ENCODE measurements around the gene GFRAL. TPM values are rescaled to one million over a fixed set of nuclear protein-coding genes. Genes with fewer than 3 reads are reported as not detected.

GFRAL gene
- total and polyA plus RNA-seq, 2 donors (not counting 3 experiments of a cell fraction or from before 2014, with no cell fraction given), result not detected

DNA sequence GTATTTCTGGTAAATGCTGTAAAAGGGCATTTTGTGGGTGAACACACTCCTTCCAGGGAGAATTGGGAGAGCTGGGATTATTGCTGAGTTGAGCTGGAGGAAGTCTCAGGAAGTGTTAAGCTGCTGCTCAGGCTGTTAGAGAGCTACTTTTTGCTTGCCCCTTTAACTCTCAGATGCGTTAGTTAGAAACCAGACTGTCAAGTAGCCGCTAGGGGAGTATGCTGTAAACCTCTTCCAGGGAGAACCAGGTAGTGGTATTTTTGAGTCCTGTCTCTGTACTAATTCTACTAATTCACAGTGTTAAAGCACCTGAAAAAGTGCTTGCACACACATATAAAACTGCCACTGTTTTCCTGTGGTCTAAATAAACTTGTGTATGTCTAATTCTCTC lies 6.6 kb upstream of the GFRAL start:
- Histone ChIP-seq H2AFZ (ENCODE audit: low read depth, low read length) (no peak overlapping the region), H3K9ac (replicated peaks; ENCODE audit: extremely low read depth, insufficient read depth, low read length) (no peak overlapping the region), H3K4me2 (ENCODE audit: insufficient read depth, low read length) (no peak overlapping the region), H3K27ac (ENCODE audit: insufficient read depth, low read depth, low read length) (no peak overlapping the region), H3K36me3 (ENCODE audit: control insufficient read depth in 2 of 2, extremely low read depth in 1 of 2, insufficient read depth in 2 of 2, low read length in 2 of 2) (no peaks in the 10 kb centered on the region), H4K20me1 (replicated peaks; ENCODE audit: control insufficient read depth, extremely low read depth, insufficient read depth, low read length) (no peaks in the 10 kb centered on the region), H3K4me3 (replicated peaks in 1 of 3; ENCODE audit: insufficient read depth in 1 of 3, low read depth in 1 of 3, low read length in 3 of 3) (no peak overlapping the region), H3K27me3 (ENCODE audit: control insufficient read depth in 2 of 2, insufficient read depth in 2 of 2, low read length in 2 of 2) (no peaks in the 10 kb centered on the region), H3K9me3 (replicated peaks; ENCODE audit: control insufficient read depth, insufficient read depth, low read length) (no peaks in the 10 kb centered on the region), H3K4me1 (ENCODE audit: control insufficient read depth, extremely low read depth, insufficient read depth, low read length) (no peaks in the 10 kb centered on the region), H3K9me1 (replicated peaks; ENCODE audit: control insufficient read depth, extremely low read depth, insufficient read depth, low read length) (no peaks in the 10 kb centered on the region), H3K79me2 (ENCODE audit: control insufficient read depth, insufficient read depth, low read length) (no peaks in the 10 kb centered on the region)
- dilution Hi-C loops (cut with MboI; ENCODE audit: extremely low pct_ligation_motif_present, low sequenced_read_pairs) (no loop called here), intact Hi-C loops (cut with micrococcal nuclease) (no loop called here)
- DNase-seq (ENCODE audit: low read depth, low spot score), result no peak
- BruUV-seq (replicated peaks), result no TSS peak
- ChIA-PET CTCF (interaction anchor here (1.0 to 1.2 kb wide), 2 partner anchors 11 to 44 kb away, joined by 3 to 5 read pairs; no protein-coding TSS in a partner anchor), POLR2A (no interaction called here)
- no peak for FAIRE-seq
- TF ChIP-seq FOS (IDR thresholded peaks at IDR 0.05; ENCODE audit: borderline replicate concordance, insufficient read depth, low read length), result no peak
- no peak for TF ChIP-seq JUN (IDR thresholded peaks at IDR 0.05; ENCODE audit: borderline replicate concordance, insufficient read depth, insufficient read length, low read depth)
- TF ChIP-seq POLR2AphosphoS5 (IDR thresholded peaks at IDR 0.05; ENCODE audit: insufficient read depth, low read depth, low read length), result no peak
- no peak for TF ChIP-seq EZH2 (IDR thresholded peaks at IDR 0.05; ENCODE audit: borderline replicate concordance, low read depth, low read length, severe bottlenecking)
- TF ChIP-seq, protein P1, sequence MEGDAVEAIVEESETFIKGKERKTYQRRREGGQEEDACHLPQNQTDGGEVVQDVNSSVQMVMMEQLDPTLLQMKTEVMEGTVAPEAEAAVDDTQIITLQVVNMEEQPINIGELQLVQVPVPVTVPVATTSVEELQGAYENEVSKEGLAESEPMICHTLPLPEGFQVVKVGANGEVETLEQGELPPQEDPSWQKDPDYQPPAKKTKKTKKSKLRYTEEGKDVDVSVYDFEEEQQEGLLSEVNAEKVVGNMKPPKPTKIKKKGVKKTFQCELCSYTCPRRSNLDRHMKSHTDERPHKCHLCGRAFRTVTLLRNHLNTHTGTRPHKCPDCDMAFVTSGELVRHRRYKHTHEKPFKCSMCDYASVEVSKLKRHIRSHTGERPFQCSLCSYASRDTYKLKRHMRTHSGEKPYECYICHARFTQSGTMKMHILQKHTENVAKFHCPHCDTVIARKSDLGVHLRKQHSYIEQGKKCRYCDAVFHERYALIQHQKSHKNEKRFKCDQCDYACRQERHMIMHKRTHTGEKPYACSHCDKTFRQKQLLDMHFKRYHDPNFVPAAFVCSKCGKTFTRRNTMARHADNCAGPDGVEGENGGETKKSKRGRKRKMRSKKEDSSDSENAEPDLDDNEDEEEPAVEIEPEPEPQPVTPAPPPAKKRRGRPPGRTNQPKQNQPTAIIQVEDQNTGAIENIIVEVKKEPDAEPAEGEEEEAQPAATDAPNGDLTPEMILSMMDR (IDR thresholded peaks at IDR 0.05; ENCODE audit: extremely low read depth in 1 of 2, insufficient read depth in 1 of 2, low read depth in 1 of 2, low read length in 2 of 2), result no peak

DNA sequence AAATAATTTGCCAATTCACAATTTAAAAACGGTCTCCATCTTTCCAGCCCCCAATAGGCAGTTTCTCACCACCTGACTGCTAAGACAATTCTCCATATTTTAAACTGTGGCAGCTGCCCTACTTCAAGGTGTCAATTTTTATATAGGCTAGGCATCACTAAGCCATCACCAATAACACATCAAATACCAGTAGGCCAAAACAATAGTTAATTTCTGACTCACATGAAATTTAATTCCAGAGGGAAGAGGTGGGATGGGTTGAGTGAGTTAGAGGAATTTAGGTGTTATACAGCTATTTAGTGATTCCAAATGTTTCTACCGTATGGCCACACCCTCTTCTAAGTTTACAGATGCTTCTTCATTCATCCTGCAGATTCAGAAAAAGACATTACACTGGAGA lies 49.9 kb downstream of the GFRAL start:
- BruUV-seq (replicated peaks), result no TSS peak
- ChIA-PET POLR2A (no interaction called here), CTCF (interaction anchor here (1.4 kb wide), 1 partner anchor 8 kb away, joined by 3 read pairs; no protein-coding TSS in a partner anchor)
- H3K27me3 ChIP-seq (ENCODE audit: control insufficient read depth in 2 of 2, insufficient read depth in 2 of 2, low read length in 2 of 2), result no peaks in the 10 kb centered on the region
- dilution Hi-C loops (cut with MboI; ENCODE audit: extremely low pct_ligation_motif_present, low sequenced_read_pairs) (no loop called here), intact Hi-C loops (cut with micrococcal nuclease) (no loop called here)
- H3K4me3 ChIP-seq (replicated peaks in 1 of 3; ENCODE audit: insufficient read depth in 1 of 3, low read depth in 1 of 3, low read length in 3 of 3), result no peak overlapping the region
- no peak for DNase-seq (ENCODE audit: low read depth, low spot score)
- no peak overlapping the region for H3K27ac ChIP-seq (ENCODE audit: insufficient read depth, low read depth, low read length)
- TF ChIP-seq, protein P1 (IDR thresholded peaks at IDR 0.05; ENCODE audit: extremely low read depth in 1 of 2, insufficient read depth in 1 of 2, low read depth in 1 of 2, low read length in 2 of 2), result no peak
- TF ChIP-seq FOS (IDR thresholded peaks at IDR 0.05; ENCODE audit: borderline replicate concordance, insufficient read depth, low read length) (no peak), POLR2A (IDR thresholded peaks at IDR 0.05; ENCODE audit: low read depth, low read length) (no peak), POLR2AphosphoS5 (IDR thresholded peaks at IDR 0.05; ENCODE audit: insufficient read depth, low read depth, low read length) (no peak), JUN (IDR thresholded peaks at IDR 0.05; ENCODE audit: borderline replicate concordance, insufficient read depth, insufficient read length, low read depth) (no peak), MYC (IDR thresholded peaks at IDR 0.05; ENCODE audit: low read depth, low read length) (no peak), GATA2 (IDR thresholded peaks at IDR 0.05; ENCODE audit: insufficient read depth, insufficient read length, low read depth, low read length) (no peak)
- TF ChIP-seq, protein P2, sequence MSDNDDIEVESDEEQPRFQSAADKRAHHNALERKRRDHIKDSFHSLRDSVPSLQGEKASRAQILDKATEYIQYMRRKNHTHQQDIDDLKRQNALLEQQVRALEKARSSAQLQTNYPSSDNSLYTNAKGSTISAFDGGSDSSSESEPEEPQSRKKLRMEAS (IDR thresholded peaks at IDR 0.05; ENCODE audit: insufficient read depth, insufficient read length), result no peak
- no peak overlapping the region for H2AFZ ChIP-seq (ENCODE audit: low read depth, low read length)
- no peak overlapping the region for H3K9ac ChIP-seq (replicated peaks; ENCODE audit: extremely low read depth, insufficient read depth, low read length)
- H3K9me1 ChIP-seq (replicated peaks; ENCODE audit: control insufficient read depth, extremely low read depth, insufficient read depth, low read length), result no peaks in the 10 kb centered on the region
- no peak overlapping the region for H3K4me2 ChIP-seq (ENCODE audit: insufficient read depth, low read length)
- H3K79me2 ChIP-seq (ENCODE audit: control insufficient read depth, insufficient read depth, low read length), result no peaks in the 10 kb centered on the region
- H4K20me1 ChIP-seq (replicated peaks; ENCODE audit: control insufficient read depth, extremely low read depth, insufficient read depth, low read length), result no peaks in the 10 kb centered on the region
- H3K36me3 ChIP-seq (ENCODE audit: control insufficient read depth in 2 of 2, extremely low read depth in 1 of 2, insufficient read depth in 2 of 2, low read length in 2 of 2), result no peaks in the 10 kb centered on the region
- FAIRE-seq, result no peak
- no peaks in the 10 kb centered on the region for H3K9me3 ChIP-seq (replicated peaks; ENCODE audit: control insufficient read depth, insufficient read depth, low read length)
- H3K4me1 ChIP-seq (ENCODE audit: control insufficient read depth, extremely low read depth, insufficient read depth, low read length), result no peaks in the 10 kb centered on the region
